Measurements from ENCODE around the gene ST6GAL1. TPM values are rescaled to one million over a fixed set of nuclear protein-coding genes. Genes with fewer than 3 reads are reported as not detected.

The ST6GAL1 gene
- total and polyA plus RNA-seq, 2 of the 13 experiments (the other 11 are each of a cell fraction or from before 2014, with no cell fraction given): 79.9 to 164 TPM

GRCh38 chr3:186930143-186930640 lies at the start of gene ST6GAL1 (continued):
- TF ChIP-seq RERE (CRISPR knock-in tag; IDR thresholded peaks at IDR 0.05; ENCODE audit: low read depth): no peak
- TF ChIP-seq RCOR2 (CRISPR knock-in tag; IDR thresholded peaks at IDR 0.05): no peak
- no peak for TF ChIP-seq ZNF138 (CRISPR knock-in tag; IDR thresholded peaks at IDR 0.05; ENCODE audit: low read depth)
- no peak for TF ChIP-seq ZFP82 (CRISPR knock-in tag; IDR thresholded peaks at IDR 0.05; ENCODE audit: borderline replicate concordance)
- no peak for TF ChIP-seq ZBTB25 (CRISPR knock-in tag; IDR thresholded peaks at IDR 0.05)
- no peak for TF ChIP-seq ZNF646 (CRISPR knock-in tag; IDR thresholded peaks at IDR 0.05)
- 0 out of 2 replicates have a peak, but pooled peaks have one; percentile 28 for TF ChIP-seq ZMYM2 (CRISPR knock-in tag; IDR thresholded peaks at IDR 0.05)
- TF ChIP-seq RARG (CRISPR knock-in tag; IDR thresholded peaks at IDR 0.05; ENCODE audit: low read depth): no peak
- no peak for TF ChIP-seq THYN1 (CRISPR knock-in tag; IDR thresholded peaks at IDR 0.05; ENCODE audit: borderline replicate concordance, low read depth)
- no peak for TF ChIP-seq NFIB (CRISPR knock-in tag; IDR thresholded peaks at IDR 0.05; ENCODE audit: borderline replicate concordance)
- TF ChIP-seq ZNF547 (CRISPR knock-in tag; IDR thresholded peaks at IDR 0.05): 0 out of 2 replicates have a peak, but pooled peaks have one; percentile 2
- TF ChIP-seq ZNF235 (CRISPR knock-in tag; IDR thresholded peaks at IDR 0.05; ENCODE audit: borderline replicate concordance): no peak
- no peak for TF ChIP-seq BRD4 (CRISPR knock-in tag; IDR thresholded peaks at IDR 0.05)
- no peak for TF ChIP-seq STAT5B (CRISPR knock-in tag; IDR thresholded peaks at IDR 0.05)
- no peak for TF ChIP-seq NFRKB (IDR thresholded peaks at IDR 0.05)
- TF ChIP-seq EED (CRISPR knock-in tag; IDR thresholded peaks at IDR 0.05): no peak

Data from HepG2 (cell line).